Spleen (tissue), 7 donors: ENCODE data around the gene CCDC17.

ENCODE experiments used
- CTCF ChIP-seq, 11 experiments: fragments of 200-600 bp in 7 of 11; fragments of 450-650 bp in 4 of 11; sonication (generic) in 4 of 11; IDR thresholded peaks in 8 of 11; conservative IDR thresholded peaks in 3 of 11; 1 replicate in 7 of 11; 2 replicates in 4 of 11; pipeline versions ENCODE4 v1.4.0 to v1.8.0; 2016 to 2021; ENCODE audit warnings: antibody characterized with exemption in 11 of 11, inconsistent platforms in 4 of 11, mild to moderate bottlenecking in 1 of 11
- POLR2A ChIP-seq, 3 donors: fragments of 450-650 bp; IDR thresholded peaks; one replicate each; pipeline ENCODE4 v1.5.1; 2017; ENCODE audit warnings: antibody characterized with exemption in 3 of 3, mild to moderate bottlenecking in 1 of 3
- donor health status: DM: no; HTN: no; CAD: no; lungs with moderate emphysema.
- donor health status: DM: no; HTN: no; CAD: no.
- donor health status: DM: no; HTN: no; CAD: no.

- TF ChIP-seq CTCF (IDR thresholded peaks at IDR 0.05 in 8 of 11, conservative IDR thresholded peaks at IDR 0.05 in 3 of 11) (no peak), POLR2A (IDR thresholded peaks at IDR 0.05) (no peak)
Measured at GRCh38 chr1:45644661-45645060, 20.8 kb upstream of the CCDC17 start.
